Thyroid gland (tissue), 4 donors: Measurements from ENCODE around the gene NFIX. TPM values are rescaled to one million over a fixed set of nuclear protein-coding genes. Genes with fewer than 3 reads are reported as not detected.
A peak's percentile ranks its signal among the peaks of the same experiment; 100 is the strongest.

Source experiments
- DNase-seq, 2 donors: peaks; one replicate each; pipeline ENCODE4 v3.0.0-alpha.2; 2019
- H3K27ac ChIP-seq, 3 donors: fragments of 200-600 bp; sonication (generic); 1 replicate in 2 of 3; 2 replicates in 1 of 3; pipeline ENCODE4 v1.5.1; 2016 to 2019; ENCODE audit warnings: mild to moderate bottlenecking in 1 of 3, moderate library complexity in 1 of 3
- H3K27me3 ChIP-seq: fragments of 200-600 bp; sonication (generic); one replicate; pipeline ENCODE4 v1.5.1; 2019
- H3K36me3 ChIP-seq, 2 donors: fragments of 200-600 bp; sonication (generic); one replicate each; pipeline ENCODE4 v1.5.1; 2016 to 2019
- H3K4me1 ChIP-seq, 2 donors: fragments of 200-600 bp; sonication (generic); one replicate each; pipeline ENCODE4 v1.5.1; 2017 to 2019
- H3K4me3 ChIP-seq, 3 donors: fragments of 200-600 bp; sonication (generic); replicated peaks in 1 of 3; 1 replicate in 2 of 3; 2 replicates in 1 of 3; pipeline ENCODE4 v1.5.1; 2016; ENCODE audit warnings: mild to moderate bottlenecking in 1 of 3
- H3K9me3 ChIP-seq: fragments of 200-600 bp; sonication (generic); one replicate; pipeline ENCODE4 v1.5.1; 2017
- POLR2A ChIP-seq, 2 donors: fragments of 450-650 bp; IDR thresholded peaks; one replicate each; pipeline ENCODE4 v1.6.1; 2017; ENCODE audit warnings: antibody characterized with exemption in 2 of 2, mild to moderate bottlenecking in 2 of 2, moderate library complexity in 1 of 2
- WGBS, 2 donors: methylation state at CpG; one replicate each; pipeline ENCODE4 v1.1.5; 2017; 5-methylcytosine and 5-hydroxymethylcytosine counted together
- intact Hi-C: fragments of 100-400 bp; cut with DNase I; formaldehyde crosslinking; loops from one replicate; pipeline ENCODE4 v1.15.1; 2023
- total RNA-seq, 4 donors: library from RNA; depleted of rRNA; stranded (reverse); fragments of >200 nt; gene quantifications; one replicate each; pipeline ENCODE4 v1.2.3, GENCODE V29; 2016
- TF ChIP-seq, protein P1 (sequence below), 6 experiments: fragments of 200-600 bp in 3 of 6; fragments of 450-650 bp in 3 of 6; sonication (generic) in 3 of 6; IDR thresholded peaks; one replicate each; pipeline ENCODE4 v1.5.1; 2016 to 2019; ENCODE audit warnings: antibody characterized with exemption in 6 of 6, mild to moderate bottlenecking in 2 of 6, inconsistent platforms in 1 of 6, moderate library complexity in 1 of 6

Gene NFIX
- total RNA-seq, 4 donors from 2014 or later: 38.8 to 70.2 (median 62.4) TPM

DNA sequence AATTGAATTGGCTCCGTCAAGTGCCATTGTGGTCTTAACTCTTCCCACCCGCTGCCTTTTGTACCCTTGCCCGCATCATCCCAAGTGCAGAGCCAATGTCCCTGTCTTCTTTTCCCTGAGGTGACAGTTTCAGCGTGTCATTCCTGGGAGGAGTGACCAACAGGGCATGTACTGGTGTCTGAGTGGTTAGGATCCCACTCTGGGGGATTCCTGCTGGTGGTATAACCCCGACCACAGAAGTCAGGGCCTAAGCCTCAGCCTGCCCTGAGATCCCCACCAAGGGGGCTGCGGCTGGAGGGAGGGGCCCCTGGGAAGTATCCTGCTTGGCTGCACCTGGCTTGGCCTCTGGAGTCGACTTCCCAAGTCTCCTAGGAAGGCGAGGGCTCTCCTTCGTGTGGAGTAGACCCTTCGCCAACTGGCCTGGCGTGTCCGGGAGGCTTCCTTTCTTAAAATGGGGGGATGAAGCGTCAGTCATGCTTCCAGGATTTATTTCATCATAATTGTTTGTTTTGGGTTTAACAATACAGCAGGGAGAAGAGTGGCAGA, 40.6 kb downstream of the NFIX start:
- Histone ChIP-seq H3K4me3 (no peak overlapping the region), H3K9me3 (no peaks in the 10 kb centered on the region), H3K27me3 (no peaks in the 10 kb centered on the region), H3K4me1 (peaks cover 99 to 100% of the 10 kb centered on the region in 2 donors), H3K36me3 (no peaks in the 10 kb centered on the region), H3K27ac (peak overlapping the region; percentile 75 to 93 (median 88))
- intact Hi-C loops: no loop called here
- no peak for DNase-seq
- 71 to 77% methylated on average over 13 of the region's 13 CpGs for WGBS, 2 donors
- no peak for TF ChIP-seq POLR2A (IDR thresholded peaks at IDR 0.05)
- TF ChIP-seq, protein P1, sequence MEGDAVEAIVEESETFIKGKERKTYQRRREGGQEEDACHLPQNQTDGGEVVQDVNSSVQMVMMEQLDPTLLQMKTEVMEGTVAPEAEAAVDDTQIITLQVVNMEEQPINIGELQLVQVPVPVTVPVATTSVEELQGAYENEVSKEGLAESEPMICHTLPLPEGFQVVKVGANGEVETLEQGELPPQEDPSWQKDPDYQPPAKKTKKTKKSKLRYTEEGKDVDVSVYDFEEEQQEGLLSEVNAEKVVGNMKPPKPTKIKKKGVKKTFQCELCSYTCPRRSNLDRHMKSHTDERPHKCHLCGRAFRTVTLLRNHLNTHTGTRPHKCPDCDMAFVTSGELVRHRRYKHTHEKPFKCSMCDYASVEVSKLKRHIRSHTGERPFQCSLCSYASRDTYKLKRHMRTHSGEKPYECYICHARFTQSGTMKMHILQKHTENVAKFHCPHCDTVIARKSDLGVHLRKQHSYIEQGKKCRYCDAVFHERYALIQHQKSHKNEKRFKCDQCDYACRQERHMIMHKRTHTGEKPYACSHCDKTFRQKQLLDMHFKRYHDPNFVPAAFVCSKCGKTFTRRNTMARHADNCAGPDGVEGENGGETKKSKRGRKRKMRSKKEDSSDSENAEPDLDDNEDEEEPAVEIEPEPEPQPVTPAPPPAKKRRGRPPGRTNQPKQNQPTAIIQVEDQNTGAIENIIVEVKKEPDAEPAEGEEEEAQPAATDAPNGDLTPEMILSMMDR (IDR thresholded peaks at IDR 0.05): no peak

DNA sequence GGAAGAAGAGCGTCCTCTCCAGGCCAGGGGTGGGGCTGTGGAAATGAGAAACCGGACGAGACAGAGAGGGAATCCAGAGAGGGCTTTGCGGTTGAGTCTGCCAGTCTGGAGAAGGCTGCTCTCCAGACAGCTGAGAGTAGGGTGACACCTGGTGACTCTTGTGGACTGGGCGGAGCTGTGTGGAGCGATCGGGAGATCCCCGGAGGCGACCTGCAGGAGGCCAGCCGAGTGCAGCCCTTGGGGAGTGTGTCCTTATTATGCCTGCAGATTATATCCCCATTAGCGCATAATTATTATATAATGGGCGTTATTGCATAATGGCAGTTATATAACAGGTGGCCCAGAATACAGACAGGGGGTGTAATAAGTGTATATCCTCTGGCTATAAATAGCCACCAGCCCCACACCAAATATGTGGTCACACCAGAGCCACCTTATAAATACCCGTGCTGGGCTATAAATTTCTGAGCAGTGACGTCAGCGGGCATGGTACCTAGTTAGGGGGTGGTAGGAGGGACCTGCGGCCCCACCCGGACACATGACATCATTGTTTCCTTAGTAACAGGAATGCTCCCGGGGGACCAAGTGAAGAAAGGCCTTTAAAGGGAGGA, 41.2 kb downstream of the NFIX start:
- TF ChIP-seq, protein P1 (IDR thresholded peaks at IDR 0.05): peak in 4 of 6 experiments; percentile 36 to 56 (median 48)
- no peak for TF ChIP-seq POLR2A (IDR thresholded peaks at IDR 0.05)
- H3K27me3 ChIP-seq: no peaks in the 10 kb centered on the region
- WGBS, 2 donors: 38 to 58% methylated on average over 18 of the region's 18 CpGs
- H3K4me1 ChIP-seq: peaks cover 99 to 100% of the 10 kb centered on the region in 2 donors
- H3K4me3 ChIP-seq: no peak overlapping the region
- no peaks in the 10 kb centered on the region for H3K36me3 ChIP-seq
- peak; percentile 84 to 85 for DNase-seq
- H3K27ac ChIP-seq: peak overlapping the region; percentile 75 to 93 (median 88)
- intact Hi-C loops: no loop called here
- no peaks in the 10 kb centered on the region for H3K9me3 ChIP-seq

DNA sequence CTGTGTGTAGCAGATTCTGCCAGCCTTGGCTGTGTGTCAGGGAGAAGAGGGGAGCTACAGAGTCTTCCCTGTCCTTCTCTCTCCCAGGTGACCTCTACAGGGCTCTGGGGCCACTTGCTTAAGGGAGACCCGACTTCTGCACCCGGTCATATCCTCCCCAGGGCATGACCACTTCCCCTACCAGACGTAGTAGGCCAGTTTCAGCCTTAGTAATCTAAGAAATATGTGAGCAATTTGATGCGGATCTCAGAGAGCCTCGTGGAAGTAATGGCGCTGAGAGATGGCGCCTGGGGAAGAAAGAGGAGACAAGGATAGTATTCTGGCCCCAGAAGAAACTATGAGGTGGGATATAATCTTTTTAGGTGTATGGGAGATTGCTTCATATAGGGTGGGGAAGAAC, 41.9 kb downstream of the NFIX start:
- Histone ChIP-seq H3K27me3 (no peaks in the 10 kb centered on the region), H3K4me3 (no peak overlapping the region), H3K9me3 (no peaks in the 10 kb centered on the region), H3K36me3 (no peaks in the 10 kb centered on the region), H3K4me1 (peaks cover 97 to 99% of the 10 kb centered on the region in 2 donors), H3K27ac (peak overlapping the region; percentile 75 to 93 (median 88))
- TF ChIP-seq, protein P1 (IDR thresholded peaks at IDR 0.05): no peak
- TF ChIP-seq POLR2A (IDR thresholded peaks at IDR 0.05): no peak
- intact Hi-C loops: no loop called here
- DNase-seq: no peak
- whole genome bisulfite sequencing, 2 donors: 49 to 65% methylated on average over 7 of the region's 7 CpGs

DNA sequence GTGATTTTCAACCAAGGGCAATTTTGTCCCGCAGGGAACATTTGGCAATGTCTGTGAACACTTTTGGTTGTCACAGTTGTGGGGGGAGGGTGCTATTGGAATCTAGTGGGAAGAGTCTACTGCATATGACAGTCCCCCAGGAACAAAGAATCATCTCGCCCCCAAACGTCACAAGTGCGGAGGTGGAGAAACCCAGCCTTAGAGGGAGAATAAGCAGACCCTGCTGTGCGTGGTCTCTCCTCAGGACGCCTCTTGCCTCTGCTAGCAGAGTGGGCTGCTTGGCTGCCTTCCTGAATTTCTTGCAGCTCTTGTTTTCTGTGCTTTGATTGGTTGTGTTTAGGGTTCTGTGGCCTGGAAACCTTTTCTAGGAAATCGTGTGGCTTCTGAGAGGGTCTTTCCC, 42.5 kb downstream of the NFIX start:
- no peak for TF ChIP-seq POLR2A (IDR thresholded peaks at IDR 0.05)
- TF ChIP-seq, protein P1 (IDR thresholded peaks at IDR 0.05): no peak
- peaks cover 97 to 99% of the 10 kb centered on the region in 2 donors for H3K4me1 ChIP-seq
- WGBS, 2 donors: 67 to 76% methylated on average over 7 of the region's 7 CpGs

More for the DNA sequence above, 42.5 kb downstream of the NFIX start:
- H3K27me3 ChIP-seq: no peaks in the 10 kb centered on the region
- H3K27ac ChIP-seq: peak overlapping the region; percentile 75 to 93 (median 88)
- H3K36me3 ChIP-seq: no peaks in the 10 kb centered on the region
- no peak overlapping the region for H3K4me3 ChIP-seq
- no peaks in the 10 kb centered on the region for H3K9me3 ChIP-seq
- intact Hi-C loops: no loop called here
- no peak for DNase-seq
